Epithelial cell of proximal tubule (primary cell): ENCODE data around the gene SLC7A5. TPM values are rescaled to one million over a fixed set of nuclear protein-coding genes. Genes with fewer than 3 reads are reported as not detected.
"Not testable (repeated sequence)": the region's sequence is repeated elsewhere in the genome, so short reads cannot be mapped to it uniquely, and the experiment has no call there.

ENCODE experiments used
- DNase-seq: peaks from one replicate; pipeline ENCODE4 v3.0.0-alpha.2; 2011; ENCODE audit warnings: low read depth
- H3K4me3 ChIP-seq: 2 replicates; pipeline ENCODE4 v1.5.1; 2011; ENCODE audit warnings: low read depth, mild to moderate bottlenecking, low read length
- total RNA-seq: library from RNA; depleted of rRNA; stranded (reverse); fragments of >200 nt; gene quantifications from 2 replicates; pipeline ENCODE4 v1.2.3, GENCODE V29; 2015
- TF ChIP-seq, protein P1 (sequence below): conservative IDR thresholded peaks from 2 replicates; pipeline ENCODE4 v1.5.1; 2012; ENCODE audit warnings: low read depth, mild to moderate bottlenecking, low read length

SLC7A5 gene
- 55.1 and 182 TPM in 2 replicates for total RNA-seq

DNA sequence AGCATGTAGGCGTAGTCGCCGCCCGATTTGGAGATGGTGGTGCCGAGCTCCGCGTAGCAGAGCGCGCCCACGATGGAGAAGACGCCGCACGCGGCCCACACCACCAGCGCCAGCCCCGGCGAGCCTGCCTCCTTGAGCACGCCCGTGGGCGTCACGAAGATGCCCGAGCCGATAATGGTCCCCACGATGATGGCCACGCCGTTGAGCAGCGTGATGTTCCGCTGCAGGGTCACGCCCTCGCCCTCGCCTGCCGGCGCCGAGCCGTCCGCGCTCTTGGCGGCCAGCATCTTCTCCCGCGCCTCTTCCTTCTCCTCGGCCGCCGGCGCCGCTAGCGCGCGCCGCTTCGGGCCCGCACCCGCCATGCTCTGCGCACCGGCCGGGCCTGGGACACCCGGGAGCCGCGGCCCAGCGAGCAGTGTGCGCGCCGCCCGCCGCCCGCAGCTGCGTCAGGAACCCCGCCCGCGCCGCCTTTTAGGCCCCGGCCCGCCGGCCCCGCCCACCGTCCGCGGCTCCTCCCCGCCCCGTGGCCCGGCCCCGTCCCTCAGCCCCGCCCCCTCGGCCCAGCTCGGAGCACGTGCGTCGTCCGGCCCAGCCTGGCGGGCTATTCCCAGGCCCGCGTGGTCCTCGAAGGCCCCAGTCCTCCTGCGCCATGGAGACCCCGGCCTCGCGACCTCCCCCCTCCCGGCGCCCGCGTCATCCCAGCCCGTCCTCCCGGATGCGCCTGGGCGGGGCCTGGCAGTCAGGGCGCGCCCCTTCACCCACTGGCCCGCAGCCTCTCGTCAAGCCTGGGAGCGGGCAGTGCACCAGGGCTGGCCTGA is at the start of gene SLC7A5:
Gene SLC7A5, minus strand, starts transcription at position 447 of the 818 bp plus-strand sequence. Its CDS starts 85 bp downstream, at position 362.
- peak within 1 kb of the TSS; percentile 61 for H3K4me3 ChIP-seq
- not testable (repeated sequence) for DNase-seq

DNA sequence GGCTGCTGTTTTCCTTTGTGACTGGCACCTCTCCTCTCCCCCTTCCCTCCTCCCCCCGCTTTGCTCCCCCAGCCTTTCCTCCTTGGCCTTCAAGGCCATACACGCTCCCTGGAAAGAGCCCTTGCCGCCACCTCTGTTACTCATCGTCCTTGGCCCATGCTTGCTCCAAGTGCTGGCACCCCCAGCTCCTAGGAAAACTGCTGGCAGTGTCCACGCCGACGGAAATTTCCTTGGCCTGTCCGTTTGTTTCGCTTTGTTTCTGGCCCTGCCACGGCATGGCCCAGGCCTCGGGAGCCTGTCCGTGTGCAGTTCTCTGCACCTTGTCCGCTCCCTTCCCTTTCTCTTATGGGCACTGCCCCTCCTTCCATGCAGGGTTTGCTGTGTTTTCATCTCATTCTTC is 49.0 kb upstream of the SLC7A5 start:
- no peak overlapping the region for H3K4me3 ChIP-seq
- TF ChIP-seq, protein P1, sequence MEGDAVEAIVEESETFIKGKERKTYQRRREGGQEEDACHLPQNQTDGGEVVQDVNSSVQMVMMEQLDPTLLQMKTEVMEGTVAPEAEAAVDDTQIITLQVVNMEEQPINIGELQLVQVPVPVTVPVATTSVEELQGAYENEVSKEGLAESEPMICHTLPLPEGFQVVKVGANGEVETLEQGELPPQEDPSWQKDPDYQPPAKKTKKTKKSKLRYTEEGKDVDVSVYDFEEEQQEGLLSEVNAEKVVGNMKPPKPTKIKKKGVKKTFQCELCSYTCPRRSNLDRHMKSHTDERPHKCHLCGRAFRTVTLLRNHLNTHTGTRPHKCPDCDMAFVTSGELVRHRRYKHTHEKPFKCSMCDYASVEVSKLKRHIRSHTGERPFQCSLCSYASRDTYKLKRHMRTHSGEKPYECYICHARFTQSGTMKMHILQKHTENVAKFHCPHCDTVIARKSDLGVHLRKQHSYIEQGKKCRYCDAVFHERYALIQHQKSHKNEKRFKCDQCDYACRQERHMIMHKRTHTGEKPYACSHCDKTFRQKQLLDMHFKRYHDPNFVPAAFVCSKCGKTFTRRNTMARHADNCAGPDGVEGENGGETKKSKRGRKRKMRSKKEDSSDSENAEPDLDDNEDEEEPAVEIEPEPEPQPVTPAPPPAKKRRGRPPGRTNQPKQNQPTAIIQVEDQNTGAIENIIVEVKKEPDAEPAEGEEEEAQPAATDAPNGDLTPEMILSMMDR: no peak
- no peak for DNase-seq

DNA sequence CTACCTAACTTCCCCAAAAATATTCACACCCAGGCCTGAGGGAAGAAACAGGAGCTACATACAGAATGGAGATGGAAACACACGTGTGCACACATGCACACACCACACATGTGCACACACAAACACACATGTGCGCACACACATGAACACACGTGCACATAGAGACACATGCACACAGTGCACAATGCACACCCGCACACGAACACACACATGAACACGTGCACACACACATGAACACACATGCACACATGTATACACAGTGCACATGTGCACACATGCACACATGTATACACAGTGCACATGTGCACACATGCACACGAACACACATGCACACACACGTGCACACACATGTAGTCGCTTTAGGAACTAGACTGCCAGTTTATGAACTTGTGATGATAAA is 48.2 kb upstream of the SLC7A5 start:
- no peak overlapping the region for H3K4me3 ChIP-seq
- TF ChIP-seq, protein P1: no peak
- DNase-seq: no peak

DNA sequence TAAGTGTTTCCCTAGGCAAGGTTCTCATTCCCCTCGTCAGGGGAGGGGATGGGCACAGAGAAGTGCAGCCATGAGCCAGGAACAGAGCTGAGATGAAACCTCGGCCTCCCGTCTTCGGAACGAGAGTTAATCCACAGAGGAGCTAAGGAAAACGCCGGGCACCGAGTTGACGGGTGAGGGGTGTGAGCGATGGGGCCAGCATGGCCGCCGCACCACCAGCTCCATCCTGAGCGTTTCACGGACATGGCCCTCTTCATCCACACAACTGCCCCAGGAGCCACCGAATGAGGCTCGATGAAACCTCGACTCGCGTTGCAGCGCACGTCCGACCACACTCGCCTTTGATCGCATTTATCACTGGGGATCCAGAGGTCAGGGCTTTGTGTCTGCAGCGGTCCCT is 45.5 kb upstream of the SLC7A5 start:
- TF ChIP-seq, protein P1: no peak
- H3K4me3 ChIP-seq: no peak overlapping the region
- no peak for DNase-seq

DNA sequence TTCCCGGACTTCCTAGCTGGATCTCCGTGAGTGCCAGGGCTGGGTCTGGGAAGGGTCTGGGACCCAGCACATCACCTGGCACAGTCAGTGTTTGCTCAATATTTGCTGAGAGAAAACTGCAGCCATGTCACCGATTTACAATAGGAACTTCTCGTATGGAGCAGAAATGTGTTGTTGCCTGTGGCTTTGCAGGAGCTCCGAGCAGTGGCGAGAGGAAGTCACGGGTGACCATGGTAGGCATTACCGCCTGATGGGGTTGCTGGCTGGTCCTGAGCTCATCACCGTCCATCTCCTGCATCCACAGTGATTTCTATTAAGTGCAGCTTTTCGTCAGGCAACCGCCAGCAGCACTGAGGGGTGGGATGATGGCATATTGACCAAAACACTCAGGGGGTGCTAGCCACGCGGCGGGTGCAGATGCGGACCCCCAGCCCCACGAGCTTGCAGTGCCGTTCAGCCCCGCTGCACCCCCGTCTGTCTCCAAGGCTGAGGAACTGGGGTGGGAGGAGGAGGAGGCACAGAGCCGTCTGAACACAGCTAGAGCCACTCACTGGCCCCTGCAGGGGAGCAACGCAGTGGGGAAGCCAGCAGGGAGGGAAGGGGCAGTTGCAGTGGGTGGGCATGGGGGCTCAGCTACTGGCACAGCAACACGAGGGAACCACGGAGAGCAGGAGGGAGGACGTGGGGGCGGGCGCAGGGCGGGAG is 44.9 kb upstream of the SLC7A5 start:
- DNase-seq, H3K4me3 ChIP-seq: not testable (repeated sequence)

DNA sequence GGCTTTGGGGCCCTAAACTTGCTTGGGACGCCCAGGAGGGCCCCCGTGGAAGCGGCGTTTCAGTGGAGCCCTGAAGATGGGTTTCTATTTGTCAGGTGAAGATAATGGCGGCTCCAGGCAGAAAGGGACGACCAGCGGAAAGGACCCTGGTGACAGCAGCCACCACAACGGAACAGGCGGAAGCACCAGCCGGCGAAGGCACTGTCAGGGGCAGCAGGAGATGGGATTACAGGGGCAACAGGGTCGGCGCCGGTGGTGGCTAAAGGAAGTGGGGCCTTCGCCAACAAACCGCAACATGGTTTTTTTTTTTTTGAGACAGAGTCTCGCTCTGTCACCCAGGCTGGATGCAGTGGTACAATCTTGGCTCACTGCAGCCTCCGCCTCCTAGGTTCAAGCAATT is 43.4 kb upstream of the SLC7A5 start:
- not testable (repeated sequence) for DNase-seq, H3K4me3 ChIP-seq

DNA sequence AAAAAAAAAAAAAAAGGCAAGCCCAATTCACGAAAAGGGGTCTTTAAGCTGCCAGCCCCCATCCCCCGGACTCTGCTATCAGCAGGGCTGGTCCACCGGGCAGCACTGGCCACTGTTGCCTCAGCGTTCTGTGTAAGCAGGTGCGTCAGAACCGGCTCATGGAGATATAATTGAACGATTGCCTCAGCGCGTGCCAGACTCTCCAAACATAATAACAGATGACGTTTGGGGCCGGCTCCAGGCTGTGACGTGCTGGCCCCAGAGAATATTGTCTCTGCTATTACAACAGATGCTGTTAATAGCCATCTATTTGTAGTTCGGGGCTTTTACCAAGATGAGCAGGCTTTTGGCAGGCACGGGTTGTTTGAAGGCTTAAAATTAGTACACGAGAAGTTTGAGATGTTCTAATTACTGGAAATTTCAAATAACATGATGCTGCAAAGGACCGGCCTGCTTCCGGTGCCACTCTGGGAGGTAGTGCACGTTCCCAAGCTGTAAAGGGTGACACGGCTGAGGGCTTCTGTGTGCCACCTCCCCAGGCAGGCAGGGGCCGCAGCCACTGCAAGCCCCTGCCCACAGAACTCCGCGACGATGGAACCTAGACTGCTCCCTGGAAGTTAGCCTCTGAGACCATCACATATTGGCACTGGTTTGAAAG is 41.9 kb upstream of the SLC7A5 start:
- DNase-seq, H3K4me3 ChIP-seq: not testable (repeated sequence)

DNA sequence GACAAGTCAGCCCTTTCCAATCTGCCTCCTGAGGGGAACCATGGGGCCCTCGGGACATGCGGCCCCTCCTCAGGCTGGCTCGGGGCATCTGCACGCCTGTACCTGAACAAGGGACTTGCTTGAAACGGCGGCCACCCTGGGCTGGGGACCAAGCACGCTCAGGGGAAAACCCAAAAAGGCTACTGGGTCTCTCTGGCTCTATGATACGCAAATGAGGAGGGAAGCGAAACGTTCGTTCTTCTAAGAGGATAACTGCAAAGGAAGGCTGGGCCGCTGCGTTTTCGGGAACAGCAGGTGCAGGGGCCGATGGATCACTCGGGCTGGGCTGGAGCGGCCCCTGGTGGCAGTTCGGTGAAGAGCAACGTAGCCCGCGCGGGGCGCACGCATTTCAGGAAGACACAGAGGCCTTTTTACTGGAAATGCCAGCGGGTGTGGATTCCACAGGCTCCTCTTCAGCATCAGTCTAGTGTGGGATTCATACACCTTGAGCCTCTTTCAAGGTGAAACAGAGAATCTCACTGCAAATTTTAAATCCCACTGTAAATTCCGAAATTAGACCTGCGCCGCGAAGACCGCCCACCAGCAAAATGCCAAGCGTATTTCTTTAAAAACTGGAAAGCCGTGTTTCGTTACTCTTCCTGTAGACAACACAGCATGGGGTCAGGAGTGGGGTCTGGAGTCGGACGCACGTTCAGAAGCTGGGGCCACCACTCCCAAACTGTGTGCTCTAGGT is 40.1 kb upstream of the SLC7A5 start:
- TF ChIP-seq, protein P1: peak; percentile 79
- not testable (repeated sequence) for DNase-seq, H3K4me3 ChIP-seq

DNA sequence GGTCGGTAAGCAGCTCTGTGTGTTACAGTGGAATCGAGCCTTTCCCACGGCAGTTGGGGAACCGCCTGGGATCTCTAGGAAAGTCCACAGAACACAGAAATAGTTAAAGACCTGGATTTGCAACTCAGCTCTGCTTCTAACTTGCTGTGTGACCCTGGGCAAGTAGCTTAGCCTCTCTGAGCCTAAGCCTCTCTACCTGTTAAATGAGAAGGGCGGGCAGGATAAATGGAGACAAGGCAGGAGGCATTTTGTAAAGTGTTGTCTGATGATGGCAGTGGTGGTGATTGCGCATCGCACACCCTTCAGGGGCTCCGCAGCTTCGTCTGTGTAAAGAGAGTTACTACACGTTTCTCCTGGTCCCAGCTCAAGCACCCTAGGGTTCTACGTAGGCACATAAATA is 38.8 kb upstream of the SLC7A5 start:
- not testable (repeated sequence) for H3K4me3 ChIP-seq, DNase-seq

DNA sequence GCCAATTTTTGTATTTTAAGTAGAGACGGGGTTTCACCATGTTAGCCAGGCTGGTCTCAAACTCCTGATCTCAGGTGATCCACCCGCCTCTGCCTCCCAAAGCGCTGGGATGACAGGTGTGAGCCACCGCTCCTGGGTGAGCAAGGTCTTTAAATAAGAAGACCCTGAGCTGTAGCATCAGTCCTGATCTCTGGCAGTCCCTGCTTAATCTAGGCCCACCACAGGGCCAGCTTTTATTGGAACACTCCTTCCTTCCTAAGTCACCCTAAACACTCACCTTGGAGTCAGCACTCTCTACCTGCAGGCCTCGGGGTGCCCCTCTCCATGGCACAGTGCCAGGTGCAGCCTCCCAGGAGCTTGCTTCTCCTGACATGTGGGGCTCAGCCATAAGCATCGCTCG is 36.2 kb upstream of the SLC7A5 start:
- H3K4me3 ChIP-seq: not testable (repeated sequence)

DNA sequence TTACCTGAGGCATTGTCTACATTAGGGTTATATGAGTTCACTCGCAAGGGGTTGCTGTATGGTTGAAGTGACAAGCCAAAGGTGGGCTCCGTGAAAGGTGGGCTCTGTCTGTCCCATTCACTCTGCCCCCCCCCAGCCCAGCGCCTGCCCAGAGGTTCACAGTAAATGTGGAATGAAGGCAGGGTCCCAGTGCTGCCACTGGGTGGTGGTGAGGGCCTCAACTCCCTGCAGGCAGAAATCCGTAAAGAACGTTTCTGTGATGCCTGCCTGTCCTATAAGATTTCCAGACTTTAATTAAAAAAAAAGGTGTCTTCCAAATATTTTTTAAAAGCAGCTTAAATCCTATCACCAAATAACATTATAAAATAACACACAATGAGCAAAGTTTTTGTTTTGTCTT is 35.7 kb upstream of the SLC7A5 start:
- H3K4me3 ChIP-seq, DNase-seq: not testable (repeated sequence)

More for the DNA sequence above, 36.2 kb upstream of the SLC7A5 start:
- DNase-seq: not testable (repeated sequence)

DNA sequence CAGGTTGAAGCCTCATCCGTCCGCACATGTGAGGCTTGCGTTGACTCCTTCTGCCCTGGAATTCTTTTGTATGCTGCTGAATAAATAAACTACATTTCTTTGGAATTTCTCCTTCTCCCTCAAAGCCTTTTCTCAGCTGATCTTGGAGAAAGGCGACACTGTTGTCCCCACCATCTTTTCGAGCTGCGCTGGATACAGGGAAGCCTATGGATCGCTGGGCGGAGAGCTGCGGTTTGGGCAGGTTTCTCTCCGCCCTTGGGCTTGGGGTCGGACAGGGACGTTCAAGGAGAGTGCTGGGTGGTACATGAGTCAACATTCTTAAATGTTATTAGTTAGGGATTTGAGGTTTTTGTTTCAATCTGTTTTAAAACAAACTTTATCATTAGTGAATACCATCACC is 31.2 kb upstream of the SLC7A5 start:
- H3K4me3 ChIP-seq, DNase-seq: not testable (repeated sequence)
